MM.1S (cell line): ENCODE data around the gene MSH5.

Source experiments
- DNase-seq: peaks from one replicate; pipeline ENCODE4 v3.0.0-alpha.2; 2015
- H2AFZ ChIP-seq: fragments of 300-600 bp; sonication (generic); 2 replicates; pipeline ENCODE4 v1.6.0; 2016; ENCODE audit warnings: antibody characterized with exemption, low read length
- H3F3A ChIP-seq: fragments of 300-600 bp; sonication (generic); 2 replicates; pipeline ENCODE4 v1.6.1; 2016; ENCODE audit warnings: mild to moderate bottlenecking, antibody characterized with exemption, low read length, moderate library complexity, mixed read lengths; ENCODE audit not compliant: insufficient read depth
- H3K27ac ChIP-seq: fragments of 300-600 bp; sonication (generic); 2 replicates; pipeline ENCODE4 v1.5.1; 2016; ENCODE audit warnings: mild to moderate bottlenecking, low read length
- H3K27me3 ChIP-seq: fragments of 300-600 bp; sonication (generic); replicated peaks from 2 replicates; pipeline ENCODE4 v1.6.0; 2016; ENCODE audit warnings: low read length; ENCODE audit not compliant: insufficient read depth
- H3K36me3 ChIP-seq: fragments of 300-600 bp; sonication (generic); replicated peaks from 2 replicates; pipeline ENCODE4 v1.6.1; 2016; ENCODE audit warnings: mild to moderate bottlenecking, low read length, mixed read lengths; ENCODE audit not compliant: insufficient read depth
- H3K4me1 ChIP-seq: fragments of 300-600 bp; sonication (generic); 2 replicates; pipeline ENCODE4 v1.6.1; 2016; ENCODE audit warnings: low read length, mixed read lengths
- H3K4me2 ChIP-seq: fragments of 300-600 bp; sonication (generic); 2 replicates; pipeline ENCODE4 v1.6.0; 2016; ENCODE audit warnings: low read depth, low read length
- H3K4me3 ChIP-seq: fragments of 300-600 bp; sonication (generic); 2 replicates; pipeline ENCODE4 v1.5.1; 2016; ENCODE audit warnings: low read length, mixed read lengths
- H3K79me2 ChIP-seq: fragments of 300-600 bp; sonication (generic); 2 replicates; pipeline ENCODE4 v1.6.1; 2016; ENCODE audit warnings: mixed run types, low read length, mixed read lengths
- H3K9ac ChIP-seq: fragments of 300-600 bp; sonication (generic); 2 replicates; pipeline ENCODE4 v1.6.1; 2016; ENCODE audit warnings: low read length, mixed read lengths
- H3K9me2 ChIP-seq: fragments of 300-600 bp; sonication (generic); replicated peaks from 2 replicates; pipeline ENCODE4 v1.6.1; 2016; ENCODE audit warnings: mild to moderate bottlenecking, low read length, mixed read lengths; ENCODE audit not compliant: insufficient read depth
- H3K9me3 ChIP-seq: fragments of 300-600 bp; sonication (generic); replicated peaks from 2 replicates; pipeline ENCODE4 v1.6.1; 2016; ENCODE audit warnings: mild to moderate bottlenecking, low read length, mixed read lengths; ENCODE audit not compliant: insufficient read depth
- H4K20me1 ChIP-seq: fragments of 300-600 bp; sonication (generic); 2 replicates; pipeline ENCODE4 v1.6.1; 2016; ENCODE audit warnings: mild to moderate bottlenecking, low read length, moderate library complexity, mixed read lengths; ENCODE audit not compliant: insufficient read depth
- EZH2 ChIP-seq: fragments of 300-600 bp; sonication (generic); optimal IDR thresholded peaks from 2 replicates; pipeline ENCODE3; 2017; ENCODE audit warnings: low read depth, mild to moderate bottlenecking, antibody characterized with exemption, low read length, mixed read lengths
- EZH2phosphoT487 ChIP-seq: fragments of 300-600 bp; sonication (generic); IDR thresholded peaks from 2 replicates; pipeline ENCODE4 v1.6.1; 2018; ENCODE audit warnings: antibody characterized with exemption, low read length
- TF ChIP-seq, protein P1 (sequence below): fragments of 300-600 bp; sonication (generic); IDR thresholded peaks from 2 replicates; pipeline ENCODE4 v1.5.1; 2016; ENCODE audit warnings: antibody characterized with exemption, low read length, mixed read lengths

The MSH5 gene

DNA sequence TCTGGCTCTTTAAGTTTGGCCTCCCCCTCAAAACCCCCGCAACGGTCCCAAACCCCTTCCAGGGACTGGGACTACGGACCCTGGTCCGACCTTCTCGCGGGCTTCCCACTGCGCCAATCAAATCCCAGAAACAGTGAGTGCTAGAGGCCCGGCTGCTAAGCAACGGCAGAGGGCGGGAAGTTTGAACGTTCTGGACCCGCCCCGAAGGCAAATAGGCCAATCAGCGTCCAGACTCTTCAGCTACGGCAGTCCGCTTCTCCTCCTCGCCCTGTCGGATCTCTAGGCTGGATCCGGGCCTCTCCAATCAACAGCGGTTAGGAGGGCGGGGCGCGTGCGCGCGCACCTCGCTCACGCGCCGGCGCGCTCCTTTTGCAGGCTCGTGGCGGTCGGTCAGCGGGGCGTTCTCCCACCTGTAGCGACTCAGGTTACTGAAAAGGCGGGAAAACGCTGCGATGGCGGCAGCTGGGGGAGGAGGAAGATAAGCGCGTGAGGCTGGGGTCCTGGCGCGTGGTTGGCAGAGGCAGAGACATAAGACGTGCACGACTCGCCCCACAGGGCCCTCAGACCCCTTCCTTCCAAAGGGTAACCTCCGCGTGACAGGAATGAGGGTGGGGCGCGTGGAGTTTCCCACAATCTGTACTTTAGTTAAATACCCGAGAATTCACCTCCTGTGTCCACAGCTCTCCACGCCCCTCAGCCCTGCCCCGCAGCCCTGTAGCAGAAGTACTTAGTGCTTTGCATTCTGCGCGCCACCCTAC, at the start of gene MSH5:
MSH5 (plus strand) TSS at position 367 of the 758 bp plus-strand sequence. CDS start 462 bp downstream, outside the sequence.
- no peaks in the 10 kb centered on the region for H4K20me1 ChIP-seq
- H3K4me1 ChIP-seq = peaks cover 24% of the 10 kb centered on the region
- H3K9me3 ChIP-seq = no peaks in the 10 kb centered on the region
- no peaks in the 10 kb centered on the region for H3K9me2 ChIP-seq
- H3K9ac ChIP-seq = peak within 1 kb of the TSS; percentile 99
- peaks cover 42% of the 10 kb centered on the region for H3F3A ChIP-seq
- H3K27ac ChIP-seq = peak within 1 kb of the TSS; percentile 98
- peak; percentile 99 for DNase-seq
- no peaks in the 10 kb centered on the region for H3K27me3 ChIP-seq
- H3K4me3 ChIP-seq = peak within 1 kb of the TSS; percentile 78
- H2AFZ ChIP-seq = peak within 1 kb of the TSS; percentile 47
- no peaks in the 10 kb centered on the region for H3K36me3 ChIP-seq
- H3K4me2 ChIP-seq = peak within 1 kb of the TSS; percentile 99
- no peak for TF ChIP-seq EZH2phosphoT487
- TF ChIP-seq EZH2 = no peak
- TF ChIP-seq, protein P1, sequence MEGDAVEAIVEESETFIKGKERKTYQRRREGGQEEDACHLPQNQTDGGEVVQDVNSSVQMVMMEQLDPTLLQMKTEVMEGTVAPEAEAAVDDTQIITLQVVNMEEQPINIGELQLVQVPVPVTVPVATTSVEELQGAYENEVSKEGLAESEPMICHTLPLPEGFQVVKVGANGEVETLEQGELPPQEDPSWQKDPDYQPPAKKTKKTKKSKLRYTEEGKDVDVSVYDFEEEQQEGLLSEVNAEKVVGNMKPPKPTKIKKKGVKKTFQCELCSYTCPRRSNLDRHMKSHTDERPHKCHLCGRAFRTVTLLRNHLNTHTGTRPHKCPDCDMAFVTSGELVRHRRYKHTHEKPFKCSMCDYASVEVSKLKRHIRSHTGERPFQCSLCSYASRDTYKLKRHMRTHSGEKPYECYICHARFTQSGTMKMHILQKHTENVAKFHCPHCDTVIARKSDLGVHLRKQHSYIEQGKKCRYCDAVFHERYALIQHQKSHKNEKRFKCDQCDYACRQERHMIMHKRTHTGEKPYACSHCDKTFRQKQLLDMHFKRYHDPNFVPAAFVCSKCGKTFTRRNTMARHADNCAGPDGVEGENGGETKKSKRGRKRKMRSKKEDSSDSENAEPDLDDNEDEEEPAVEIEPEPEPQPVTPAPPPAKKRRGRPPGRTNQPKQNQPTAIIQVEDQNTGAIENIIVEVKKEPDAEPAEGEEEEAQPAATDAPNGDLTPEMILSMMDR = no peak
- H3K79me2 ChIP-seq = peaks cover 27% of the 10 kb centered on the region

DNA sequence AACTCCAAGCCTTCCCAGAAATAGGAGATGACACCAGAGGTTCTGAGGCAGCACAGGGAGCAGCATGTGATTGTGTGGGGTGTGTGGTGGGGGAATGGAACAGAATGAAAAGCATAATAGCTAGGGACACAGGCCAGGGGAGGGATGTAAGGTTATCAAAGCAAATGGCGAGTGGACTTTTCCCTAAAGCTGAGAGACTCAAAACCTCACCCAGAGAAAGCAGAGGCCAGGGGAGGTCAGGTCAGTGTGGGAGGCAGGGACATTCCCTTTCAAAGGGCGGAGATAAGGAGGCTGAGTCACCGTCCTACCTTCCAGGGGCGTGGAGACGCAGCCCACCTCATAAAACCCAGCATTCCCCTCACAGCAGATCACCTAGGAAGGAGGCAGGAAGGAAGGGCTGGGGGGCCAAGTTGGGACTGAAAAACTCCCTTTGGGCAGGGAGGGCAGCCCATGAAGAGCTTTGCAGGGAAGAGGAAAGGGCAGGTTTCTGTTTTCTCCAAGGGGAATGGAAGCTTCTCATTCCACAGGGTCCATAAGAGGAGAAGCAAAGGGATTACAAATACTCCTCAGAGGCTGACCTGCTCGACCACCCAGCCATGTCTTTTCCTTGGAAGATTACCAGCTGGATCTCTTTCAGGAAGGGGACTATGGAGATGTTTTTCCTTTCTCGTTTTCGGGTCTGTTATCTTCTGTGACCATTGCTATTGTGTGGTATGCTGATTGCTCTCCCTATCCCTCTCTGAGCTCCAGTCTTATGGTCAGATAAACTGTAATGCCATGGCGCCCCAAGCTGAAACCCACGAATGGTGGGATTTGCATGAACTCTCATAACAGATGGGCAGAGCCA, 49.4 kb upstream of the MSH5 start:
- H3K9me2 ChIP-seq = no peaks in the 10 kb centered on the region
- H2AFZ ChIP-seq = no peak overlapping the region
- no peaks in the 10 kb centered on the region for H3K4me1 ChIP-seq
- H3K4me3 ChIP-seq = no peak overlapping the region
- H3K27ac ChIP-seq = no peak overlapping the region
- no peaks in the 10 kb centered on the region for H3K79me2 ChIP-seq
- H4K20me1 ChIP-seq = no peaks in the 10 kb centered on the region
- no peaks in the 10 kb centered on the region for H3K27me3 ChIP-seq
- H3K36me3 ChIP-seq = no peaks in the 10 kb centered on the region
- DNase-seq = no peak
- H3K9me3 ChIP-seq = no peaks in the 10 kb centered on the region
- no peak for TF ChIP-seq EZH2
- TF ChIP-seq, protein P1 = no peak
- TF ChIP-seq EZH2phosphoT487 = no peak
- H3F3A ChIP-seq = no peaks in the 10 kb centered on the region
- no peak overlapping the region for H3K9ac ChIP-seq
- no peak overlapping the region for H3K4me2 ChIP-seq

DNA sequence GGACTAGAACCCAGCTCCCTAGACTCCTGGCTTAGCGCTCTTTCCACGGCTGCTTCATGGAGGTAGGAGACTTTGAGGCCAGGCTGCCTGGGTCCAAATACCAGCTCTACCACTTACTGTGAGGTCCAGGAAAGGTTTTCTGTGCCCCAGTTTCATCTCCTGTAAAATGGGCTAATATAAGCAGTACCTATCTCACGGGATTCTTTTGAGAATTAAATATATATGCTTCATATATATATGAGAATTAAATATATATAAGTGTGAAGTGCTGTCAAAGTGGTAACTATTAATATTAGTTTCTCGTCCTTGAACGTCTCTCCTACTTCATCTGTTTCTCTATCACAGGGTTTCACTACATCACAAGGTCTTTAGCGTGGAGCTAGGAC, 48.7 kb upstream of the MSH5 start:
- DNase-seq = no peak
- Histone ChIP-seq H3K9me3 (no peaks in the 10 kb centered on the region), H4K20me1 (no peaks in the 10 kb centered on the region), H3K27ac (no peak overlapping the region), H3F3A (no peaks in the 10 kb centered on the region), H3K27me3 (no peaks in the 10 kb centered on the region), H3K79me2 (no peaks in the 10 kb centered on the region), H3K36me3 (no peaks in the 10 kb centered on the region), H3K4me3 (no peak overlapping the region), H3K9me2 (no peaks in the 10 kb centered on the region), H3K4me1 (no peaks in the 10 kb centered on the region), H3K9ac (no peak overlapping the region), H2AFZ (no peak overlapping the region), H3K4me2 (no peak overlapping the region)
- TF ChIP-seq, protein P1 = no peak
- TF ChIP-seq EZH2phosphoT487 (no peak), EZH2 (no peak)
